Fibroblast of the aortic adventitia (primary cell): ENCODE measurements around the gene COL9A3. TPM values are rescaled to one million over a fixed set of nuclear protein-coding genes. Genes with fewer than 3 reads are reported as not detected.

Source experiments
- DNase-seq: peaks from one replicate; pipeline ENCODE4 v3.0.0-alpha.2; 2010; ENCODE audit warnings: low read depth
- H3K4me3 ChIP-seq: 2 replicates; pipeline ENCODE4 v1.5.1; 2011; ENCODE audit warnings: low read depth, mild to moderate bottlenecking, control low read depth, low read length, moderate library complexity
- CTCF ChIP-seq: IDR thresholded peaks from 2 replicates; pipeline ENCODE4 v1.5.1; 2011; ENCODE audit warnings: mild to moderate bottlenecking, low read length, control low read depth, inconsistent platforms; ENCODE audit not compliant: insufficient read depth
- total RNA-seq: library from RNA; depleted of rRNA; stranded (reverse); fragments of >200 nt; gene quantifications from 2 replicates; pipeline ENCODE4 v1.2.3, GENCODE V29; 2012; ENCODE audit warnings: low replicate concordance

The COL9A3 gene
- total RNA-seq, 1 donor, result 0.36 TPM

GRCh38 chr20:62838128-62838891 is 21.5 kb downstream of the COL9A3 start:
- no peak overlapping the region for H3K4me3 ChIP-seq
- TF ChIP-seq CTCF, result no peak
- DNase-seq, result no peak

GRCh38 chr20:62839261-62839660 is 22.4 kb downstream of the COL9A3 start:
- H3K4me3 ChIP-seq, result no peak overlapping the region
- TF ChIP-seq CTCF, result no peak
- no peak for DNase-seq

GRCh38 chr20:62839816-62840215 is 23.0 kb downstream of the COL9A3 start:
- no peak overlapping the region for H3K4me3 ChIP-seq
- TF ChIP-seq CTCF, result no peak
- no peak for DNase-seq

GRCh38 chr20:62840244-62841197 is 23.7 kb downstream of the COL9A3 start:
- no peak overlapping the region for H3K4me3 ChIP-seq
- no peak for DNase-seq
- no peak for TF ChIP-seq CTCF

- no peak for DNase-seq
- H3K4me3 ChIP-seq, result no peak overlapping the region
- TF ChIP-seq CTCF, result no peak
Observed at GRCh38 chr20:62841705-62842212, 24.9 kb downstream of the COL9A3 start.

GRCh38 chr20:62843656-62844055 is 26.8 kb downstream of the COL9A3 start:
- TF ChIP-seq CTCF, result no peak
- H3K4me3 ChIP-seq, result no peak overlapping the region
- no peak for DNase-seq
